Thoracic aorta (tissue), 2 donors: ENCODE results near the gene PPARG. TPM values are rescaled to one million over a fixed set of nuclear protein-coding genes. Genes with fewer than 3 reads are reported as not detected.
A peak's percentile ranks its signal among the peaks of the same experiment; 100 is the strongest.

Source experiments
- ATAC-seq: fragments of 150-250 bp; one replicate; pipeline ENCODE4 v1.8.0; 2017; ENCODE audit warnings: low read depth; ENCODE audit not compliant: insufficient number of reproducible peaks, low FRiP score
- DNase-seq: peaks from one replicate; pipeline ENCODE4 v3.0.0-alpha.2; 2020; ENCODE audit warnings: low spot score
- H3K27ac ChIP-seq, 2 donors: fragments of 200-600 bp; sonication (generic); 1 replicate in 1 of 2; 2 replicates in 1 of 2; pipeline ENCODE4 v1.5.1; 2016; ENCODE audit warnings: mild to moderate bottlenecking in 2 of 2, moderate library complexity in 2 of 2
- H3K27me3 ChIP-seq: fragments of 200-600 bp; sonication (generic); replicated peaks from 2 replicates; pipeline ENCODE4 v1.6.0; 2016; ENCODE audit warnings: mild to moderate bottlenecking; ENCODE audit not compliant: insufficient read depth
- H3K36me3 ChIP-seq: fragments of 200-600 bp; sonication (generic); one replicate; pipeline ENCODE4 v1.5.1; 2016
- H3K4me1 ChIP-seq, 2 donors: fragments of 200-600 bp; sonication (generic); 1 replicate in 1 of 2; 2 replicates in 1 of 2; pipeline versions ENCODE4 v1.5.1 to v1.6.0; 2016; ENCODE audit warnings: low read depth in 2 of 2, mild to moderate bottlenecking in 1 of 2; ENCODE audit not compliant: control insufficient read depth in 1 of 2
- H3K4me3 ChIP-seq: fragments of 200-600 bp; sonication (generic); 2 replicates; pipeline ENCODE4 v1.5.1; 2016; ENCODE audit warnings: mild to moderate bottlenecking
- H3K9me3 ChIP-seq: fragments of 200-600 bp; sonication (generic); 2 replicates; pipeline ENCODE4 v1.5.1; 2016
- CTCF ChIP-seq: fragments of 200-600 bp; sonication (generic); IDR thresholded peaks from one replicate; pipeline ENCODE4 v1.5.1; 2019; ENCODE audit warnings: antibody characterized with exemption
- total RNA-seq, 2 donors: library from RNA; depleted of rRNA; stranded (reverse); fragments of >200 nt; gene quantifications; one replicate each; pipeline versions ENCODE4 v1.1.0 to v1.2.3, GENCODE V29; 2016

The PPARG gene
- total RNA-seq, 2 donors from 2014 or later, result 8.5 to 13.1 TPM

GRCh38 chr3:12437221-12437605 lies 148.3 kb downstream of the PPARG start:
- no peaks in the 10 kb centered on the region for H3K9me3 ChIP-seq
- DNase-seq (no peak), ATAC-seq (no peak)
- peak overlapping the region; percentile 35 for H3K4me3 ChIP-seq
- no peak overlapping the region for H3K27ac ChIP-seq
- H3K36me3 ChIP-seq, result no peaks in the 10 kb centered on the region
- no peak for TF ChIP-seq CTCF
- H3K27me3 ChIP-seq, result no peaks in the 10 kb centered on the region
- H3K4me1 ChIP-seq, result peaks cover 0 to 25% of the 10 kb centered on the region in 2 donors

GRCh38 chr3:12437861-12438260 lies 149.0 kb downstream of the PPARG start:
- ATAC-seq, result no peak
- H3K27ac ChIP-seq, result no peak overlapping the region

GRCh38 chr3:12438318-12438717 lies 149.4 kb downstream of the PPARG start:
- no peak overlapping the region for H3K27ac ChIP-seq
- no peak for DNase-seq
- no peaks in the 10 kb centered on the region for H3K9me3 ChIP-seq
- no peak for ATAC-seq
- H3K36me3 ChIP-seq, result no peaks in the 10 kb centered on the region
- peaks cover 0 to 25% of the 10 kb centered on the region in 2 donors for H3K4me1 ChIP-seq
- no peak overlapping the region for H3K4me3 ChIP-seq
- no peaks in the 10 kb centered on the region for H3K27me3 ChIP-seq
- TF ChIP-seq CTCF, result no peak

More at GRCh38 chr3:12437861-12438260, 149.0 kb downstream of the PPARG start:
- no peak for TF ChIP-seq CTCF
- no peaks in the 10 kb centered on the region for H3K36me3 ChIP-seq
- no peak for DNase-seq
- peaks cover 0 to 25% of the 10 kb centered on the region in 2 donors for H3K4me1 ChIP-seq
- no peaks in the 10 kb centered on the region for H3K27me3 ChIP-seq
- H3K4me3 ChIP-seq, result no peak overlapping the region
- no peaks in the 10 kb centered on the region for H3K9me3 ChIP-seq

- TF ChIP-seq CTCF, result no peak
- peaks cover 0 to 25% of the 10 kb centered on the region in 2 donors for H3K4me1 ChIP-seq
- H3K4me3 ChIP-seq, result no peak overlapping the region
- ATAC-seq, result no peak
- no peaks in the 10 kb centered on the region for H3K27me3 ChIP-seq
- no peaks in the 10 kb centered on the region for H3K9me3 ChIP-seq
- H3K27ac ChIP-seq, result no peak overlapping the region
- no peaks in the 10 kb centered on the region for H3K36me3 ChIP-seq
- no peak for DNase-seq
Measured at GRCh38 chr3:12439161-12439940, 150.5 kb downstream of the PPARG start.

GRCh38 chr3:12440927-12441714 lies 152.3 kb downstream of the PPARG start:
- peak; percentile 6 for DNase-seq
- no peak for TF ChIP-seq CTCF

More at GRCh38 chr3:12440927-12441714, 152.3 kb downstream of the PPARG start:
- H3K4me3 ChIP-seq, result no peak overlapping the region
- peaks cover 0 to 25% of the 10 kb centered on the region in 2 donors for H3K4me1 ChIP-seq
- ATAC-seq, result no peak
- no peaks in the 10 kb centered on the region for H3K27me3 ChIP-seq
- H3K9me3 ChIP-seq, result no peaks in the 10 kb centered on the region
- no peaks in the 10 kb centered on the region for H3K36me3 ChIP-seq
- H3K27ac ChIP-seq, result no peak overlapping the region
